Spleen (tissue), 7 donors: Measurements from ENCODE around the gene IFT27.

Experiments used
- CTCF ChIP-seq, 11 experiments: fragments of 200-600 bp in 7 of 11; fragments of 450-650 bp in 4 of 11; sonication (generic) in 4 of 11; IDR thresholded peaks in 8 of 11; conservative IDR thresholded peaks in 3 of 11; 1 replicate in 7 of 11; 2 replicates in 4 of 11; pipeline versions ENCODE4 v1.4.0 to v1.8.0; 2016 to 2021; ENCODE audit warnings: antibody characterized with exemption in 11 of 11, inconsistent platforms in 4 of 11, mild to moderate bottlenecking in 1 of 11
- POLR2AphosphoS5 ChIP-seq, 3 donors: sonication (generic); formaldehyde crosslinking; IDR thresholded peaks; one replicate each; pipeline ENCODE4 v1.5.1; 2017; ENCODE audit warnings: antibody characterized with exemption in 3 of 3
- donor health status: DM: no; HTN: no; CAD: no; lungs with moderate emphysema.
- donor health status: DM: no; HTN: no; CAD: no.
- donor health status: DM: no; HTN: no; CAD: no.

GRCh38 chr22:36732609-36733008 is 43.3 kb downstream of the IFT27 start:
- TF ChIP-seq CTCF (IDR thresholded peaks at IDR 0.05 in 8 of 11, conservative IDR thresholded peaks at IDR 0.05 in 3 of 11) (no peak), POLR2AphosphoS5 (IDR thresholded peaks at IDR 0.05) (no peak)
